Activated CD4-positive, alpha-beta T cell treated with anti-CD3 and anti-CD28 coated beads, Interleukin-2, amount 50 U/mL, for 4 hours (primary cell): Measurements from ENCODE around the gene AJM1.
A peak's percentile ranks its signal among the peaks of the same experiment; 100 is the strongest.
"Not testable (repeated sequence)": the region's sequence is repeated elsewhere in the genome, so short reads cannot be mapped to it uniquely, and the experiment has no call there.

Source experiments
- DNase-seq, 2 experiments: peaks; one replicate each; pipeline ENCODE4 v3.0.0-alpha.2; 2020

AJM1 gene

DNA sequence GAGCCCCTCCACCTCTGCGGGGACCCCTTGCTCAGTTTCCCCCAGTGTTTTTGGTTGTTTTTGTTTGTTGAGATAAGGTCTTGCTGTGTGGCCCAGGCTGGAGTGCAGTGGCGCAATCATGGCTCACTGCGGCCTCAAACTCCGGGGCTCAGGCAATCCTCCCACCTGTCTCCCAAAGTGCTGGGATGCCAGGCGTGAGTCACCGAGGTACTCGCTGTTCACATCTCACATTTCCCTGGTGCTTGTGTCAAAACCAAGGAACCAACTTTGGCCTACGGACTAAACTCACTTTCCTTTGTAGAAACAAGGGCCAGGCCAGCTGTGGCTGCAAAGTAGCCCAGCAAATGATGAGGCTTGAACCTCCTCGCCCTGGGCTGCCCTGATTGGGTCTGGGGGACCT lies 9.7 kb upstream of the AJM1 start:
- no peak for DNase-seq

DNA sequence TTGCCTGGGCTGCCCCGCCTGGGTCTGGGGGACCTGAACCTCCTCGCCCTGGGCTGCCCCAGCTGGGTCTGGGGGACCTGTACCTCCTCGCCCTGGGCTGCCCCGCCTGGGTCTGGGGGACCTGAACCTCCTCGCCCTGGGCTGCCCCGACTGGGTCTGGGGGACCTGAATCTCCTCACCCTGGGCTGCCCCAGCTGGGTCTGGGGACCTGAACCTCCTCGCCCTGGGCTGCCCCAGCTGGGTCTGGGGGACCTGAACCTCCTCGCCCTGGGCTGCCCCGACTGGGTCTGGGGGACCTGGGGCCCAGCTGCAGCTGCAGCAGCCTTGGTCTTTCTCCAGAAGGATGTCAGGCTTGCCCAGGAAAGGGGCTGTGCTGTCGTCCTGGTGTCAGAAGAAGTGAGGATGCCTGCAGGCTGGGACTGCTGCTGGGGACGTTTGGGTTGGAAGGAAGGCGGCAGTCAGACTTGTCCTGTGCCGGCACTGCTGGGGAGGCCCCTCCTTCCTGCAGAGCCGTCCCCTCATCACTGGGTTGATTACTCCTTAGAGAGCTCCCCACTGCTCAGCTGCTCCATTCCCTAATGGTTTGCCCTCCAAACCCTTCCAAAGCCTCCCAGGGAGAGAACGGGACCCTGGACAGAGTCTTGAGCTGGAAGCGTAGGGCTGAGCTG lies 8.8 kb upstream of the AJM1 start:
- DNase-seq: not testable (repeated sequence)

DNA sequence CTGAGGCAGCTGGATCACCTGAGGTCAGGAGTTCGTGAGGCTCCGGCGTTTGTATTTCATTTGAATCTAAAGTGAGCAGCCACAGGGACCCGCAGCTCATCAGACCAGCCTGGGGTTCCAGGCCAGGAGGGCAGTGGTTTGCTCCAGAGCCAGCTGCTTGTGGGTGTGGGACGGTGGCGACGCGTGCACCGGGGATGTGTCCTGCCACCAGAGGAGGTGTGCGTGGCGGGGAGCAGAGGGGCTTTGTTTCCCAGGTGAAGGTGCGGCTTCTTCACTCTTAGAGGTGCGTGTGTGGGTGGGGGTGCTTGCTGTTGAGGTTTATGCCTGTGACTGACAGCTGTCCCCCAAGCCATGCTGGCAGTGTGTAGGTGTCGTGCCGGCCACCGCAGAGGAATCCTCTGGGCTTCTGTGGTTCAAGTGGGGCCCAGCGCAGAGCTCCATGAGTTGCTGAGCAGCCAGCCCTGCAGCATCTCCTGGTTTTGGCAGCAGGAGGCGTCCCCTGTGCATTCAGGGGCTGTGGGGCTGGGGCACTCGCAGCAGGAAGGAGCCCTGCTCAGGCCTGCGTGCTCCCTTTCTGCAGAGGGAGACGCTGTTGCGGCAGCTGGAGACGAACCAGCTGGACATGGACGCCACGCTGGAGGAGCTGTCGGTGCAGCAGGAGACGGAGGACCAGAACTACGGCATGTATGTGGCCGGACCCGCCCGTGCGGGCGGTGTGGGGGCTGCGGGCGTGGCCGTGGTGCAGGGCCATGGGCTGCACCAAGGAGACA lies 6.9 kb upstream of the AJM1 start:
- no peak for DNase-seq

DNA sequence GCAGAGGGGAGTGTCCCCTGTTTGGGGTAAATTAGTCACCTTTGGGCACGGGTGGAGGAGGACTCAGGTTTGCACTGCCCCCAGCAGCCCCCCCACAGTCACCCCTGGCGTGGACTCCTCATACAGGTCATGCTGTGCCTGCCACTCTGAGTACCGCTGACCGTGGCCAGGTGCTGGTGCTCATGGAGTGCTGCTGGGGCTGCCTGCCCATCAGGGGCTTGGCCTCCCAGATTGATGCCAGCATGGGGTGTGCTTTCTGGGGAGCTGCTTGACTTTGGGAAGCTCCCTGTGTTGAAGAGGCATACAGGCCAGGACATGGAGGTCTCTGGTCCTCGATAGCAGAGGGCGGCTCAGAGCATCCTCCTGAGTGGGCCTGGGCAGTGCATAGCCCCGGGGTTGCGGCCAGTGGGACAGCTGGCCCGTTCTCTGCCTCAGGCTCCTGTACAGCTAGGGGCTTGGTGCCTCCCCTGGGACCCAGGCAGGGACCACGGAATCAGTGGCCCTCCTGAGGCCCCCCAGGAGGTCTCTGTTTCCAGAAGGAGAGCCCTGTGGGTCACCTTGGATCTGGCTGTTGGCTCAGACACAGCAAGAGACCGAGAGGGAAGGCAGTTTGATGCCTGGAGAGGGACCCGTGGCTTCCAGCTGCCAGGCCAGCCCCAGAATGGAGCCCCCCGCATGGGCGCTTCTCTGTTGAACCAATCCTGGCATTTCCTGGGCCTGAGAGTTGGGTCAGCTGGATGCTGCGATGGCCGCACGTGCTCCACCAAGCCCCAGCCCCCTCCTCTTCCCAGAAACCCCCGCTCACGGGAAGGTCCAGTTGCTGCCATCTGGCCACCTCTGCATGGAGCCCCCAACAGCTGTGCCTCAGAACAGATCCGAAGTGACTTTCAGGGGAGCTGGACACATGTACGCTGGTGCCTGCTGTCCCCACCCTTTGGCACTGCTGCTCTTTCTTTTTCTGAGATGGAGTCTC lies 6.1 kb upstream of the AJM1 start:
- DNase-seq: no peak

DNA sequence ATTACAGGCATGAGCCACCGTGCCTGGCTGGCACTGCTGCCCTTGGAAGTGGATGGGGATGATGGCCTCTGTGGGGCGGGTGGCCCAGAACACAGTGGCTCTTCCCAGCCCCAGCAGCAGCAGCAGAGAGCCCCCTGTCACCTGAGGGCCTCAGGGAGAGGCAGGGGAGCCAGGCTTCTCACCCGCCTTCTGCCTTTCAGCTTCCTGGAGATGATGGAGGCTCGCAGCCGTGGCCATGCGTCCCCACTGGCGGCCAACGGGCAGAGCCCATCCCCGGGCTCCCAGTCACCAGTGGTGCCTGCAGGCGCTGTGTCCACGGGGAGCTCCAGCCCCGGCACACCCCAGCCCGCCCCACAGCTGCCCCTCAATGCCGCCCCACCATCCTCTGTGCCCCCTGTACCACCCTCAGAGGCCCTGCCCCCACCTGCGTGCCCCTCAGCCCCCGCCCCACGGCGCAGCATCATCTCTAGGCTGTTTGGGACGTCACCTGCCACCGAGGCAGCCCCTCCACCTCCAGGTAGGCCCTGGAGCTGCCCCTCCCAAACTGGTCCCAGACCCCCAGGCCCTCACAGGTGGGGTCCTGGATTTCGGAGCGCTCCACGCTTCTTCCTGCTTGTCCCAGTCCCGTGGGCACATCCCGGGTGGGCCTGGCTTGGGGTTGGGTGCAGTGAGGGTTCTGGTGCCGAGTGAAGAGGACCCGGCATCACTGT lies 5.0 kb upstream of the AJM1 start:
- DNase-seq: no peak

DNA sequence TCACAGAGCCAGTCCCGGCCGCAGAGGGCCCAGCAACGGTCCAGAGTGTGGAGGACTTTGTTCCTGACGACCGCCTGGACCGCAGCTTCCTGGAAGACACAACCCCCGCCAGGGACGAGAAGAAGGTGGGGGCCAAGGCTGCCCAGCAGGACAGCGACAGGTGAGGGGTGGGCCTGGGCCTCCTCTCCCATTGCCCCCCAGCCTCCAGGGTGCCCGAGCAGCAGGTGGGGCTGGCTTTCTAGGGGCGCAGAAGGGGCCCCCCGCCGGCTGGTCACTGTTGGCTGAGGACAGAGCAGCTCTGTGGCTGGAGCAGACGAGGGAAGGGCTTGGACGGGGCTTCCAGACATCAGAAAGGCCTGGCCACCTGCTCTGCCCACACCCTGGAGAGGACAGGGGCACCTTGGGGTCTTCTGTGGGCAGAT lies 4.4 kb upstream of the AJM1 start:
- DNase-seq: not testable (repeated sequence)

DNA sequence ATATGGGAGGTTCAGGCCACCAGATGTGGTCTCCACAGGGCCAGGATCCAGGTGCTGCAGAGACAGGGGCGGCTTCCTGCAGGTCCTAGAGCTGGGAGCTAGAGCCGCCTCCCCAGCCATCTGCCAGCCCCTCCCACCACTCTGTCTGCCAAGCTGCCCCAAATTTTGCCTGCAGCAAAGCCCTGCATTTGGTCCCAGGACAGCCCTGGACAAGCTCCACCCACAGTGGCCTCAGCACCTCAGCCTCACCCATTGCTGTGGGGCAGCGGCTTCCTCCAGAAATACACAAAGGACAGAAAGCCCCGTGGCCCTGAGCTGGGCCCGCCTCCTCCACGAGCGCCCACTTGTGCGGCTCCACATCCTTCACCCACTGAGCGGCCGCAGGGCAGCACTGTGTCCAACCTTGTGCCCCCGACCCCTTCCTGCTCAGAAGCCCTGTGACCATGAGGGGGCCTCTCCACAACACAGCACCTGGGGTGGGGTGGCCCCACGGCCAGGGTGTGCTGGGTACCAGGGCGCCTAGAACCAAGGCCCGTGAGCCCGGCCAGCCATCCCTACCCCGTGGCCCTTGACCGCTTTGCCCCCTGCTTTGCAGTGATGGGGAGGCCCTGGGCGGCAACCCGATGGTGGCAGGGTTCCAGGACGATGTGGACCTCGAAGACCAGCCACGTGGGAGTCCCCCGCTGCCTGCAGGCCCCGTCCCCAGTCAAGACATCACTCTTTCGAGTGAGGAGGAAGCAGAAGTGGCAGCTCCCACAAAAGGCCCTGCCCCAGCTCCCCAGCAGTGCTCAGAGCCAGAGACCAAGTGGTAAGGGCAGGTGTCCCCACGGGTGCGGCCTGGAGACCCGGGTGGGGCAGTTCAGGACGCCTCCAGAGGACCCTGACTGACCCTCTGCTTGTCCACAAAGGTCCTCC lies 3.7 kb upstream of the AJM1 start:
- DNase-seq: no peak

DNA sequence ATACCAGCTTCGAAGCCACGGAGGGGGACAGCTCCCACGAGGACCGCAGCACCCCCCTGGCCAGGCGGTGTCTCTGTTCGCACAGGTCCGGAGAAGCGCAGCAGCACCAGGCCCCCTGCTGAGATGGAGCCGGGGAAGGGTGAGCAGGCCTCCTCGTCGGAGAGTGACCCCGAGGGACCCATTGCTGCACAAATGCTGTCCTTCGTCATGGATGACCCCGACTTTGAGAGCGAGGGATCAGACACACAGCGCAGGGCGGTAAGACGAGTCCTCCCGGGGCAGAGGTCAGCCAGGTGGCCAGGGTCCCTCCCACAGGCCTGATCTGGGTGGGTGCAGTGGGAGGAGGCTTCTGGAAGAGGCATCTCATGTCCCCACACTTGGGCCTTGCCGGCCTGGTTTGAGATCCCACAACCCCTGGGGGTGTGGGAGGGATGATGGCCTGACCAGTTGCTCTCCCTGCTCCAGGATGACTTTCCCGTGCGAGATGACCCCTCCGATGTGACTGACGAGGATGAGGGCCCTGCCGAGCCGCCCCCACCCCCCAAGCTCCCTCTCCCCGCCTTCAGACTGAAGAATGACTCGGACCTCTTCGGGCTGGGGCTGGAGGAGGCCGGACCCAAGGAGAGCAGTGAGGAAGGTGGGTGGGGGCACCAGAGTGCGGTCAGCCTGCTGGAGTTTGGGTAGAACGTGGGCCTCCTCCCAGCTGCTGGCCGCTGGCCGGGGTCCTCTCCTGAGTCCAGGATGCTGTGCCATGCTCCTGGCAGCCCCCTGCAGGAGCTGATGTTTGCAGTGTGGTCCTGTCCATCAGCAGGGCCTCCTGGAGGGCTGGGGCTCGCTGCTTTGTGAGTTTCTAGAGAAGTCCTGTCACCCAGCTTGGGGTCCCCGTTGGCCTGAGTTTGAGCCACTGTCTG lies 2.8 kb upstream of the AJM1 start:
- DNase-seq: no peak

DNA sequence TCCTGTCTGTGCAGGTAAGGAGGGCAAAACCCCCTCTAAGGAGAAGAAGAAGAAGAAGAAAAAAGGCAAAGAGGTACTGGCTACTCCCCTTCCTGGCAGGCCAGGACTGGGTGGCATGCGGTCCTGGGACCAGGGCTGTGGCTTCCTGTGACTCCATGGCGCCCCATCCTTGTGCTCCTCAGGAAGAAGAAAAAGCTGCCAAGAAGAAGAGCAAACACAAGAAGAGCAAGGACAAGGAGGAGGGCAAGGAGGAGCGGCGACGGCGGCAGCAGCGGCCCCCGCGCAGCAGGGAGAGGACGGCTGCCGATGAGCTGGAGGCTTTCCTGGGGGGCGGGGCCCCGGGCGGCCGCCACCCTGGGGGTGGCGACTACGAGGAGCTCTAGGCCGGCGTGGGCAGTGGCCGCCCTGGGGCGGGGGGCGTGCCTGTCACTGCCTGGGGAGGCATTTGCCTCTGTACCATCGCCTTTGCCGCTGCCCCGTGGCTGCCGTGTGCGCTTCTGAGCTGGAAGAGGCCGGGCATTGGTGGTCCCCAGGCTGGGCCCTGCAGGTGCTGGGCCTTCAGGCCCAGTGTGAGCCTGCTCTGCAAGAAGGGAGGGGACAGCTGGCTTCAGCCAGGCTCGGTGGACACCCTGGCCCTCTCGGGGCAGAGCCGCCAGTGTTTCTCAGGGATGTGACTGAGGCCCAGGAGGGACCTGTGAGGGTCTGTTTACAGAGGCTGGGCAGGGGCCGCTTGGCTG lies 2.0 kb upstream of the AJM1 start:
- no peak for DNase-seq

DNA sequence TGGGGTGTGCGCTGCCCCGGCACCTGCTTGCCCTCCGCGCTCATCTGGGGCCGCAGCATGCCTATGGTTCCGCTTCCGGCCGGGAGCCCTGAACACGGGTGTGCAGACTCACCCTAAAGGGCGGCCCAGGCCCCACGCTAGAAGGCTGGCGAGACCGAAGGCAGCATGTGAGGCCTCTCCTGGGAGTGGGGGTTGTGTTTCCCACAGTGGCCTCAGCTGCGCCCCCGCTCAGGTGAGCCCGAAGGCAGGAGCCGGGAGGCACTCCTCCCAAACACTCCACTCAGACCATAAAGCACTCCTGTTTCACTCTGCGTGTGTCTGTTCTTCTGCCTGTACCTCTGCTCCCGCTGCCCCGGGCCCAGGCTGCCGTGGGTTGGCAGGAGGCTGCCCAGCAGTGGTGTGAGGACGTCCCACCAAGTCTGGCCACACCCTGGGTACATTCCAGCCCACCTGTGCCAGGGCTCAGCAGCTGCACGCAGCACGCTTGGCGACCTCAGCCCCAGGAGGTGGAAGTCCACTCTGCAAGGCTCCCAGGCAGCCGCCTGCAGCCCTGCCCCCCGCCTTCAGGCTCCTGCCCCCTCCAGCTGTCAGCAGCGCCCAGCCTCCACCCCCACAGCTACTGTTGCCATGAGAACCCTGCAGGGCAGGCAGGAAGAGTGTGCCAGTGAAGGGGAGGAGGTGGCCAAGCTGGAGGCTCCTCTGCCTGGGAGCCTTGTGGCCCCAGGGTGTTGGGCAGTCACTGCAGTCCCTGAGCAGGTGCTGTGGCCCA lies 1.2 kb upstream of the AJM1 start:
- DNase-seq: no peak

DNA sequence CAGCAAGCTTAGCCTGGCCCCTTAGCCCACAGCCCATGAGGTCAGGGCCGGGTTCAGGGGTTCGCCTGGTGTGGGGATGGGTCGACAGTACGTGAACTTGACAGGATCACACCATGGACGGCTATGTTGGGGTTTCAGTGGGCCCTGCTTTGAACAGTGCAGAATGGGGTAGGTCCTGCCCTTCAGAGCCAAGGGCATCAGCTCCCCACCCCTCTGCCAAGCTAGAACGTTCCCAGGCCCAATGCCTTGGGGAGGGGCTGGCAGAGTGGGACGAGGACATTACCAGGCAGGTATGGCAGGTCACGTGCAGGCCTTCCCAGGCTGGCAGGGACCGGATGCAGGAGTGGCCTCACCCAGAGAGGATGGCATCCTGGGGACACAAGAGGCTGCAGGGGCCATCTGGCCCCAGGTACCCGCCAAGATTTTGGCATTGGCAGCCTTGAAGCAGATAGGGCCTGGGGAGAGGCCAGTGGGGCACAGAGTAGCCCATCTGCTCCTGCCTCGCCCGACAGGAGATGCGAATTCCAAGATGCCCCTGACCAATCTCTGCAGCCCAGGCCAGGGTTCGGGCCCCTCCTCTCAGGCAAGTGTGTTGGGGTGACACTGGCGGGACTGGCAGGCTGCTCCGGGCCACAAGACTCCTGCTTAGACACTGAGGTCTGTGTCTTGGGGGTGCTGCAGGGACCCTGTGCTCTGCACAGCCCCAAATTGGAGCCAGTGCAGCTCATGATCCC lies 465 bp upstream of the AJM1 start:
- DNase-seq: not testable (repeated sequence)

DNA sequence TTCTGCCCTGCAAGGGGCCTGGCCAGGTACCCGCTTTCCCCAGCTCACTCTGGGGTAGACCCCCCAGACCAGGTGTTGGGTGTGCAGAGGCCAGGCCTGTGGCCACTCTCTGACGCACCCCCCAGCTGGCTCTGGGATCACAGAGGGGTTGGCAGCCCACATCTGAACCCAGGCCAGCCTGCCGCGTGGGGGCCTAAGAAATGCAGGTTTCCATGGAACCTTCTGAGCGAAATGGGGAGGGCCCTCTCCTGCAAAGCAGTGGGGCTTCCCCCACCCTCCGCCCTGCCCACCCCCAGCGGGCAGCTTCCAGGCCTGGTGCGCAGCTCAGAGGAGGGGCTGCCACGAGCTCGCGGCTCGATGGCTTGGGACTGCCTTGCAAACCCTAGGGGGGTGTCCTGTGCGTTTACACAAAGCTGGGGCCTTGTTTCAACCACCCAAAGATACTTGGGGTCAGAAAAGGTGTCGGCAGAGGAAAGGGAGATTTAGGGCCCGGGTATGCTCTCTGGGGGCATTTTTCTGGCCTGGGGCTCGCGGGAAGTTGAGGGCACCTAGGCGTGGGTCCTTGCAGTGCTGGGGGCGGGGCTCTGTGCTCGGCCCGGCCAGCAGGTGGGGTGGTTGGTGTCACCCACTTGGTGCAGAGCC lies 1.0 kb downstream of the AJM1 start:
- DNase-seq: not testable (repeated sequence)

DNA sequence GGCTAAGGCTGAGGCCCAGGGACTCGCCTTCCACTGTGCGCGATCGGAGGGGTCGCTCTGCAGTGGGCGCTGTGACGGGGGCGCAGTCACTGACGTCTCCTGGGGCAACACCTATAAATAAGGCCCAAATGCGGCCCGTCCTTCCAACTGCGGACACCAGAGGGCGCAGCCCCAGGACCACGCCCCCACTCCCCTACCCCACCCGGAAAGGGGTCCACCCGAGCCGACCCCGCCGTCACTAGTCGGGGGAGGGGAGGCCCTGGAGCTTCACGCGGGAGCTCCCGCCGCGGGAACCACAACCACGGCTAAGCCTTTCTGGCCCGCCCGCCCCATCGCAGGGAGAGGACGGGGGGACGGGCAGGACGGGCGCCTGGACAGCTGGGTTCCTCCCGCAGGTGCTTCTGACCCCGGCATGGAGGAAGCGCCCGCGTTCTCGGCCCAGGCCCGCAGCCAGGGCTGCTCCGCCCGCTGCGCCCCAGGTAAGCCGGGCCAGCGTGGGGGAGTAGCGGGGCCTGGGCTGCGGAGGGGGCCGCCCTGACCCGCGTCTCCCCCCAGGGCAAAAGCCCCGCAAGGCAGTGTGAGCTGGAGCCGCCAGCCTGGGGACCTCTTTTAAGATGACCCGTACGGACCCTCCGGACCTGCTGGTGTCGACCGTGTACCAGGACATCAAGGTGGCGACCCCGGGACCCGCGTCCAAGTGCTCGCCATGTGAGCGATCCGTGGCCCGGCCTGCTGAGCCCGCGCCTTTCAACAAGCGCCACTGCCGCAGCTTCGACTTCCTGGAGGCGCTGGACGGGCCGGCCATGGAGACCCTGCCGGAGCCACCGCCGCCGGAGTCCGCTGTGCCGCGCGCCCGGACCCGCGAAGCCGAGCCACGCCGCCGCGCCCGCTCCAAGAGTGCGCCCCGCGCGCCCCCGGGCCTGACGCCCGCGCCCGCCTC lies 1.8 kb downstream of the AJM1 start:
- peak; percentile 52 for DNase-seq

DNA sequence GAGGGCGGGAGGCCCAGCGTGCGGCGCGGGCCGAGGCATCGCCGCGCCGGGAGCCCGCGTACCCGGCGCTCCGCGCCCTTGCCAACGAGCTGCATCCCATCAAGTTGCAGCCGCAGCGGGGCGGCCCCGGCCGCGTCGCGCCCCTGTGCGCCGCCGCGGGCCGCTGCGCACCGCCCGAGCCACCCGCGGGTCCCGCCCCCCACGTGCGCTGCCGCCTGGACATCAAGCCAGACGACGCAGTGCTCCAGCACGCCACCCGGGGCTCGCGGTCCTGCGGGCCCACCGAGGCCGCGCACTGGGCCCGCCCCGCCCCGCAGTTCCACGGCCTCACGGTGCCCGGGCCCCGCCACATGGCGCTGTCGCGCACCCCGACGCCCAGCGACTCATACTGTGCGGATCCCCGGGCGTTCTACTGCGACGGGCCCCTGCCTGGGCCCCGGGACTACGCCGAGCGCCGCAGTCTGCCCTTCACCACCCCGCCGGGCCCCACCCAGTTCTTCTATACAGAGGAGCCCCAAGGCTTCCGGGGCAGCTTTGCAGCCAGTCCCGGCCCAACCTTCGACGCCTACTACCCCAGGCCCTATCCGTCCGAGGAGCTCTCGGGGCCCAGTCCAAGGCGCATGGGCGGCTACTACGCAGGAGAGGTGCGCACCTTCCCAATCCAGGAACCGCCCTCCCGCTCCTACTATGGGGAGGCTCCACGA lies 2.6 kb downstream of the AJM1 start:
- DNase-seq: no peak

DNA sequence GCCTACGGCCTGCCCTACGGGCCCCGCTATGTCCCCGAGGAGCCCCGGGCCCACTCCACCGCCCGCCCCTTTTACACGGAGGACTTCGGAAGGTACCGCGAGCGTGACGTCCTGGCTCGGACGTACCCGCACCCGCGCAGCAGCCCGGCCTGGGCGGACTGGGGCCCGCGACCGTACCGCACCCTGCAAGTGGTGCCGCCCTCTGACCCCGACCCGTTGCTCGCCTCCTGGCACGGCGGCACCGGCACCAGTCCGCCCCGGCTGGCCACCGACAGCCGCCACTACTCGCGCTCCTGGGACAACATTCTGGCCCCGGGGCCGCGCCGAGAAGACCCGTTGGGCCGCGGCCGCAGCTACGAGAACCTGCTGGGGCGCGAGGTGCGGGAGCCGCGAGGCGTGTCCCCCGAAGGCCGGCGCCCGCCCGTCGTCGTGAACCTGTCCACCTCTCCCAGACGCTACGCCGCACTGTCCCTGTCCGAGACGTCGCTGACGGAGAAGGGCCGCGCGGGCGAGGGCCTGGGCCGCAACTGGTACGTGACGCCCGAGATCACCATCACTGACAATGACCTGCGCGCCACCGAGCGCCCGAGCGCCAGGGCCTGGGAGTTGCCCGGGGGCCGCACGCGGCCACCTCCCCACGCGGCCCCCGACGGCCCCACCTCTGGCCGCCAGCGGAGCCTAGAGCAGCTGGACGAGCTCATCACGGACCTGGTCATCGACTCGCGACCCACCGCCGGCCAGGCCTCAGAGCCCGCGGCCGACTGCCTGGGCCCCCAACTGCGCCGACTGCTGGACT lies 3.4 kb downstream of the AJM1 start:
- DNase-seq: no peak
